ENCODE measurements around the gene HS6ST3.

- TF ChIP-seq CTCF (IDR thresholded peaks at IDR 0.05) (no peak), POLR2A (IDR thresholded peaks at IDR 0.05) (no peak), POLR2AphosphoS5 (IDR thresholded peaks at IDR 0.05) (no peak), EP300 (IDR thresholded peaks at IDR 0.05) (no peak)
These were observed 75.9 kb downstream of the HS6ST3 start for GRCh38 chr13:96165840-96166239.

Data from upper lobe of left lung (tissue), 4 donors.